Measurements from ENCODE around the gene ZDHHC7.

DNA sequence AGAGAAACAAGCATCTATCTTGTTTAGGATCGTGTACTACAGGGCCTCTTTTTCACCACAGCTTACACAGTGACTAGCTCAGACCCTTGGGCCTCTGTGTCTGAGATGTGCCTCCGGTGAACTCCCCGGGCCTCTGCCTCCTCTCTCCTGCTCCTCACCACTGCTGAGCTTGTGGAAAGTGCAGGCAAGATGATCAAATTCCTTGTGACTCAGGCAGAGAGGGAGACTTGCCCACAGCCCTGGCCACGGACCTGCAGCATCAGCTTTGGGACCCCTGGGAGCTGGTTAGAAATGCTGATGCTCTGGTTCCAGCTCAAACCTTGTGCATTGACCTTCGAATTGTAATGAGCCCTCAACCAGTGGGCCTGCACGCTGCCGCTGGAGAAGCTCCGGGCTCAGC lies 79.8 kb downstream of the ZDHHC7 start:
- TF ChIP-seq, protein P1, sequence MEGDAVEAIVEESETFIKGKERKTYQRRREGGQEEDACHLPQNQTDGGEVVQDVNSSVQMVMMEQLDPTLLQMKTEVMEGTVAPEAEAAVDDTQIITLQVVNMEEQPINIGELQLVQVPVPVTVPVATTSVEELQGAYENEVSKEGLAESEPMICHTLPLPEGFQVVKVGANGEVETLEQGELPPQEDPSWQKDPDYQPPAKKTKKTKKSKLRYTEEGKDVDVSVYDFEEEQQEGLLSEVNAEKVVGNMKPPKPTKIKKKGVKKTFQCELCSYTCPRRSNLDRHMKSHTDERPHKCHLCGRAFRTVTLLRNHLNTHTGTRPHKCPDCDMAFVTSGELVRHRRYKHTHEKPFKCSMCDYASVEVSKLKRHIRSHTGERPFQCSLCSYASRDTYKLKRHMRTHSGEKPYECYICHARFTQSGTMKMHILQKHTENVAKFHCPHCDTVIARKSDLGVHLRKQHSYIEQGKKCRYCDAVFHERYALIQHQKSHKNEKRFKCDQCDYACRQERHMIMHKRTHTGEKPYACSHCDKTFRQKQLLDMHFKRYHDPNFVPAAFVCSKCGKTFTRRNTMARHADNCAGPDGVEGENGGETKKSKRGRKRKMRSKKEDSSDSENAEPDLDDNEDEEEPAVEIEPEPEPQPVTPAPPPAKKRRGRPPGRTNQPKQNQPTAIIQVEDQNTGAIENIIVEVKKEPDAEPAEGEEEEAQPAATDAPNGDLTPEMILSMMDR (conservative IDR thresholded peaks at IDR 0.05; ENCODE audit: low read length) = no peak
- TF ChIP-seq EZH2phosphoT487 (IDR thresholded peaks at IDR 0.05; ENCODE audit: borderline replicate concordance, low read depth, low read length) = no peak
